T1000 (cell line): ENCODE measurements around the gene PDK2.

Experiments
- DNase-seq: peaks from one replicate; lab custom pipeline; 2025; ENCODE audit warnings: mixed read lengths; lab: John Stamatoyannopoulos, UW

Gene PDK2

DNA sequence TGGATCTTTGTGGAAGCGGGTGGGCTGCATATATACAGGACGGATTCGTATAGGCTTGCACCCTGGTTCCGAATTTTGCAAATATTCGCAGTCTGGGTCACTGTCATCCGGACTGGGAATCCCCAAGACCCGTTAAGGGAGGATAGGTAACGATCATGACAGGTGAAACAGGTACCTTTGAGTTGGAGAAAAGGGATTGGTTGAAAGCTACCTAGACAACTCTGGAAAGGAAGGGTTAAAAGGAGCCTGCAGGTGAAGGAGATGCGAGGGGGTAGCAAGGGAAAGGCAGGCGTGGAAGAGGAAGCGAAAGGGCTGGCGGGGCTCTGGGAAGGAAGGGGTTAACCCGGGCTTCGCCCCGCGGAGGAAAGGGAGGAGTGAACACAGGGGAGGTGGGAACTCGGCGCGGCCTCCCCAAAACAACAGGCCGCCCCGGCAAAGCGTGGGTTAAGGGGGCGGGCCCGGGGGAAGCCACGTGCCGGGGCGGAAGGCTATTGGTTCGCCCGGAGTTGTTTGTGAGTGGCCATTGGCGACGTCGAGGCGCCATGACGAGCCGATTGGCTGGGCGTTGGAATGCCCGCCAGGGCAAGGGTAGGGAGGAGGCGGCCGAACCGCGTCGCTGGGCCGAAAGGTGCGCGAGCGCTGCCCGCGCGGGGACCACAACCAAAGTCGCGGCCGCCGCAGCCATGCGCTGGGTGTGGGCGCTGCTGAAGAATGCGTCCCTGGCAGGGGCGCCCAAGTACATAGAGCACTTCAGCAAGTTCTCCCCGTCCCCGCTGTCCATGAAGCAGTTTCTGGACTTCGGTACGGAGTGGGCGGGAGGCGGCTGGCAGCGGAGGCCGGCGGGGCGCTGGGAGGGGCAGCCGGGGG lies at the start of gene PDK2:
Gene PDK2, plus strand, starts transcription at position 599 of the 867 bp plus-strand sequence. Its CDS starts 85 bp downstream, at position 684.
- DNase-seq, result peak; percentile 93

DNA sequence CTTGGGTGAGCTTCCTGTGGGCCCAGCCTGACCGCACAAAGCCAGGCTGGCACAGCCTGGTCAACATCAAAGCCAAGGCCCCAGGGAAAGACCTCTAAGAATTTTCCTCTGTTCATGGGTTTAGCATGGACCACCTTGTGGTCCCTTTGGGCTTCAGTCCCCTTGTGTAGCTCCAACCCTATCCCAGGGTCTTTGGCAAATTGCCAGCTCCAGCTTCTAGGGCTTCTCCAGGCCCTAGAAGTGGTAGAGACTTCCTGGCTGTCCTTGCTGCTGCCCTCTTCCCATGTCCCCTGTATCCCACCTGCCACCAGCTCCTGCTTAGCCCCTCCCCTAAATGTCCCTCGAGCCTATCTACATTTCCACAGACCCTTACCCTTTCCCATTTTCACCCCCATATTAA lies 49.0 kb upstream of the PDK2 start:
- DNase-seq, result no peak

DNA sequence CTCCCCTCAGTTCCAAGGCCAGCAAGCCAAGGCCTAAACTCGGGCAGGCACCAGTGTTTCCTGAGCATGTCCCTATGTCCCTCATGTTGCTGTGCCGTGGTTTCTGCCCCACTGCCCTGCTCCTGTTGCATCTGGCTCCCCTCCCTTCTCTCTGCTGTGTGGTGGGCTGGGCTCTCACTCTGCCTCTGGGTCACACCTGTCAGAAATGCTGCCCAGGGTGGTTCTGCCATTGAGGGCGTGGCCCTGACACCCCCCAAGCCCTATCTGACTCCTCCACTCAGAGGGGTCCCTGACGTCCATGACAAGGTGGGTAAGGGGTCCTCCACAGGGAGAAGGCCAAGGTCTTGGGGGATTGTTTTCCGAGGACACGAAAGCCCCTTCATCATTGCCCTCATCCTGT lies 48.5 kb upstream of the PDK2 start:
- DNase-seq, result no peak

DNA sequence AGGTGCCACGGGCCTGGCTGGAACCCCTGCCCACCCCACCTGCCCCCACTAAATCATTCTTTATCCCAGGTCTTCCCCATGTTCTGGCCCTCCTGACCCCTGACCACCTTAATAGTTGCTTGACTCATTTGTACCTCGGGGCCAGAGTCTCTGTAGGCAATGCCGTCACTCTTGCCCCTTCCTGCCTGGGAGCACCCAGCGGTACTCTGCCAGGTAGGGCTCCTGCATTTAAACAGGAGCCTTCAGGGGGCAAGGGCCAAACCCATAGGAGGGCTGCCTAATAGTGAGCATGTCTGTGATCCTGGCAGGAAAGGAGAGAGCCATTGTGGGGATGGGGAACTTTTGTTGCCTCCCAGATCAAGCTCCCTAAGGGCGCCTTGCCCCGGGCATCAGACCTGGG lies 48.1 kb upstream of the PDK2 start:
- DNase-seq, result no peak

DNA sequence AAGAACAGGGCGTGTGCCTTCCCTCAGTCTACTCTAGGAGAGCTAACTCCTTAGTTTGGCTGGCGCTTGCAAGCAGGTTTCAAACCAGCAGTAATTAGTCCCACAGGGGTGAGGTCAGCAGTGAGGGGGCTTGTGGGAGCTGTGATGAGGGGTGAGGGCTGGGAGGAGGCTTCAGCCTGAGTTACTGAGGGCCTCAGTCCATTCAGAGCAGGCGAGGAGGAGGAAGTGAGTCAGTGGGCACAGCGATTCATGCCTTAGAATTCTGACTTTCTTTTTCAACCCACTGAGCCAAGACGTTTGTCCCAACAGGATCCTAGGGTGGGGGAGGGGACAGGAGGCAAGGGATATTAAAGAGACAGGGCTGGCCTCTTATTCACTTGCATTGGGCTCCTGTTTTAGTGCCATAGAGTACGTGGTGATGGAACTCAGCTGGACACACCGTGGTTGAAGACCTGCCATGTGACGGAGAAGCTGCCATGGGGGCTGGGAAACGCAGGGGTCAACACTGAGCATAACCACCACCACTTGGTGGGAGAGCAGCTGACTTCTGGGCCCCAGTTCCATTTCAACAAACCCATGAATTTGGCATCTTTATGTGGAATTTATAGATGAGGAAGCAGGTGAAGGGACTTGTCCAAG lies 47.5 kb upstream of the PDK2 start:
- DNase-seq, result peak; percentile 74

DNA sequence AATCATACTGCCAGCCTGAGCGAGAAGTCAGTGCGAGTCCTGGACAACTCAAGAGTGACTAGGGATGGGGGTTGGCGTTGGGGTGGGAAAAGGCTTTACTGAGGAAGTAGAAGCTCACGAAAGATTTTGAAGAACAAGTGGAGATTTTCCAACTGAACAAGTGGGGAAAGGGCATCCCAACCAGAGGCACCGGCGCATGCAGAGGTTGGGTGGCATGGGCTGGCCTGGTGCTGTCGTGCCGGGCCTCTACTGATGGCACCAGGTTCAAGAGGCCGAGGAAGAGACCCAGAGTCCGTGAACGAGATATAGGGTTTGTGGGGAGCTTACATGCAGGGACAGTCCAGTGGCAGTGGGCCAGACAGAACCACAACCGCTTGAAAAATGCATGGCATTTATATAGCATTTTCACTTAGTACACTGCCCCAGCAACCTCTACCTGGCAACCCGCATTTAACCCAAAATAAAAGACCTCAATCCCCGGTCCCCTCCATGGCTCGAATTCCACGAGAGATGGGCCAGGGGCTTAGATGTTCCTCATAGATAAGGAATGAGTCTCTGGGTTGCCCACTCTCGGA lies 46.9 kb upstream of the PDK2 start:
- no peak for DNase-seq

DNA sequence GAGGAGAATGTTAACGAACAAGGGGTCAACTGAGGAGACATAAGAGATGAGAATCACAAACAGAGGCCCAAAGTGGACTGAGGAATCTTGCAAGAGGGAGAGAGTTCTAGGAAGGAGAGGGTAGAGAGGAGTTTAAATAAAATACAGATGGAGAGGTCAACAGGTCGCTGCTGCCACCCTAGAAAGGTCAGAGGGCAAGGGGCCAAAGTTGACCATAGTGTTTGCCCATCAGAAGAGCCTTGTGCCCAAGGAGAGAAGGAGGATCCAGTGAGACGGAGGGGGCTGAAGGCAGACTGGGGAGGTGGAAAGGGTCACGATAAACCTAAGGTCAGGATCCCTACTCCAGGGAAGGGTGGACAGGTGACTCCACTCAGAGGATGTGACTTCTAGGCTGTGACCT lies 46.2 kb upstream of the PDK2 start:
- no peak for DNase-seq

DNA sequence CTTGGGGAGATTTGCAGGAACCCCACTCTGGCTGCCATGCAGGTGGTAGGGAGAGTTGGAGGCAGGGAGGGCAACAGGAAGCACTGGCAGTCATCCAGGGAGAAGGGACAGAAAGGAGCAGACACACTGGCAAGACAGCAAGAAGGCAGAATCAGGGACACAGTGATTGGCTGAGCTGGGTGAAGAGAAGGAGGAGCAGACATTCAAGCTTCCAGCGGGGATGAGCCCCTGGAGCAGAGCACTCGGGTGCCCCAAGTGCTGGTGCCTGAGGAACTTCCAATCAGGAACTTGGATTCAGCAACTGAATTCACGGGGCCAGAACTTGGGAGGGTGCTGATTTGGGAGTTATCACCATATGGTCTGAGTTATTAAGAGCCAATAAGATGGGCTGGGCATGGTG lies 45.5 kb upstream of the PDK2 start:
- no peak for DNase-seq

DNA sequence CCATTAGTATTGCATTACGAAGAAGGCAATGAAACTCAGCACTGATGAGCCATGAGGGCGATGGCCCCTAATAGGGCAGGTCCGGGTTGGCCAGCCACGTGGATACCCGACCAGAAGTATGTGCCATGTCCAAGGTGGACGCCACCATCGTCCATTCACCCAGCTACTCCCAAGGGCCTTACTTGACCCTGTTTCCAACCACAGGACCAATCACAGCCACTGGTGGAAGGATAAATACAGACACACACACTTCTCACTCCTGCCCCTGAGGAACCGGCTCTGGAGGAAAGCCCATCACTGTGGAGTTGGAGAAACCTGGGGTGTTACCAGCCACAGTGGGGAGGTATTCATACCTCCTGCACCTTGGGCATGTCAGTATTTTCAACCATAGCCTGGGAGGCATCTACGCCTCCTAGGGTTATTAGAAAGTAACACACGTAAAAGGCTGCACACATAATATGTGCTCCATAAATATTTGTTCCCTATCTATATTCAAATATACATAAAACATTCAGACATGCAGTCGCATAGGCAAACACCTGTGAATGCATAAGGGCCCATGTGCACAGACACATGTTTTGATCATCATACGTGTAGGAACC lies 44.6 kb upstream of the PDK2 start:
- DNase-seq, result no peak

DNA sequence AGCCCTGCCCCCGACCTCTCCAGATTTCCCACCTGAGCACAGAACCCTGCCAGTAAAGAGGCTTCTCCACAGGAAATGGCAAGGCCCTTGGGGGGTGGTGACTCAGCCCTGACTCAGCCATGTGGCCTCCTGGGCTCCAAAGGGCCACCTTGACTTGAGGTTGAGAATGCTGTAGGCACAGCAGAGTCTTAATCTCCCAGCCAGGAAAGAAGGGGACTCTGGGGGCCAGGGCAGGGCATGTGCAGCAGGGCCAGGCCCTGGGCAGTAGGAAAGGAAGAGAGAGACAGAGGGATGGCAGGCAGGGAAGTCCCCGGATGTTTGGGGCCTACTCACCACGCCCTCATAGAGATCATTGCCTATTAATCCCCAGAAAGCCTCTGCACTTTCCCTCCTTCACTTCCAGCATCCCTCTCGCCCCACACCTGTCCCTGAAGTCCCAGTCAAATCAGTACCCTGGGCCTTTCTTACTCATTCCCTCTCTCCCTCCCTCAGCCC lies 44.0 kb upstream of the PDK2 start:
- DNase-seq, result peak; percentile 92

DNA sequence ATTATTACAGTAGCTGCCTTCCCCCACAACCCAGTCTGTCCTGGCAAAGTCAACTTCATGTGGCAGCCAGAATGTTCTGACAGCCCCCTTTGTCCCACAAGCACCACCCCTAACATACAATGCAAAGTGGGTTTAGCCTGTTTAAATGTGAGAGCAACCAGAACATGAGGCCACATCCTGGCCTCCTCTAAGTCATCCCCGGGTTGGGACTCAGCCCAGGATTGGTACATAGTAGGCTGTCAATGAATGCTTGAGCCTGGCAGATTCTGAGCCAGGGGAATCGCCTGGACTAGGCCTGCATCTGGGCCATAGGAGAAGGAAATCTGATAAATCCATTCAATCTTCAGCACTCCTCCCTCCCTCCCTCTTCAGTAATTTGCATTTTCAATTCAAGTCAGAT lies 43.5 kb upstream of the PDK2 start:
- DNase-seq, result no peak

DNA sequence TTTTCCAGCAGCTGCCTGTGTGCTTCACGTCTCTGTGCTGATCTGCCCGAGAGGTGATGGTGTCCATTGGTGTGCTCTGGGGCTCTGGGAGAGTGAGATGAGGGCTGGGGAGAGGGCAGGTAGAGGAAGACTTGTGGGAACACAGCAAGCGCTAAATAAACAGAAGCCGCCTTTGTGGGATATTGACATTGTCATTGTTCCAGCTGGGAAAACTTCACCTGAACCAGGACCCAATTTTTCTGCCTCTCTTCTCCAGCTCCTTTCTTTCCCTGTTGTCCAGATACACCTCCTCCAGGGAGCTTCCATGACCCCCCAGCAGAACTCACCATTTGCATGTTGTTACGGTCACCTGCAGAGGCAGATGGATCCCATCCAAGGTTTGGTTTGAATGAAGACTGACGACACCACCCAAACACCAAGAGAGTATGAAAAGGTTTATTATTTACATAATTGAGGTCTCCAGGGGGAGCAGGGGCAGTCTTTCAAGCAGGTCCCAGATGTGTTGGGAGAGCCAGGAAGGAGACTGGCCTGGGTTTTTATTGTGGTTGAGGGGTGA lies 42.8 kb upstream of the PDK2 start:
- no peak for DNase-seq

DNA sequence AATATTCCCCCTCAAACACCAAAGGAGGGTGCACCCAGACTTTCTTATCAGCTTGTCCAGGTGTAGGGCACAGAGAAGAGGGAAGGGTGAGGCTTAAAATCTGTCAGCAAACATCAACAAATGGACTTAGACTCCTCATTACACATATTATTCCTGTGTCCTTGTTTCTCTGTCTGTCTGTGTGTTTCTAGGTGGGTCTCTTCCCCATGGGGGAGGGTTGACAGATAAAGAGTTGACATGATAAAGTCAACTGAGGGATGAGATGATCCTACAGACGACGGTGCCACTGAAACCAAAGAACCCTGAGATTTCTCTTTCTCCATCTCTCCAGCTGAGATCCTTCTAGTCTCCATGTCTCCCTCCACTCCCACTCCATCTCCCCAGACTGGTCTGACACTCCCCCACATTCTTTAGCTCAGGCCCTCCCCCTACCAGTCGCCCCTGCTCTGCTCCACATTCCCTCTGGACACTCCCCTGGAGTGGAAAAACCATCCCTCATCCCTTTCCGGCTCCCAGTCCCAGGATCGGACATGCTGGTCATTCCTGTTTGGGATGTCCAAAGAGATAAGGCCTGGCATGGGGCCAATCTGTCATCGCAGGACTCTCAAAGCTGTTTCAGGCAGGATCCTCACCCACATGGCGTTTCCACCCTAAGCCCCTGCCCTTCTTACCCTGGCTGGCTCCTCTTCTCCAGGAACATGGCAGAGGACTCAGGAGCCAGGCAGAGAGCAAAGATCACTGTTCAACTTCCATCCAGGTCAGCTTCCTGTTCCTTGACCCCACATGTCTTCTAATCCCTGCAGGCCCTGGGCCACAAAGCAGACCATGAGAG lies 42.1 kb upstream of the PDK2 start:
- DNase-seq, result no peak

DNA sequence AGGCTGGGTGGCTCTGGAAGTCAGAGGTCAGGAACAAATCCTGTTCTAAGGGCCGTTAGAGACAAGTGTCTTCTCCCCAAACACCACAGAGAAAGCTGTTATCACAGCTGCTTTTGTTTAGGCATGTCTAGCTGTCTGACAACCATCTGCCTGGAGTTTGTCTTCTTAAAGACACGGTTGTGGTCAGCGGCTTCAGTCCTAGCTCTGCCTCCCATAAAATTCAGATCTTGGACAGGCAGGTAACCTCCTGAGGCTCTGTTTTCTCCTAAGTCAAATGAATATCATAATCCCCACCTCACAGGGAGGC lies 41.5 kb upstream of the PDK2 start:
- no peak for DNase-seq

DNA sequence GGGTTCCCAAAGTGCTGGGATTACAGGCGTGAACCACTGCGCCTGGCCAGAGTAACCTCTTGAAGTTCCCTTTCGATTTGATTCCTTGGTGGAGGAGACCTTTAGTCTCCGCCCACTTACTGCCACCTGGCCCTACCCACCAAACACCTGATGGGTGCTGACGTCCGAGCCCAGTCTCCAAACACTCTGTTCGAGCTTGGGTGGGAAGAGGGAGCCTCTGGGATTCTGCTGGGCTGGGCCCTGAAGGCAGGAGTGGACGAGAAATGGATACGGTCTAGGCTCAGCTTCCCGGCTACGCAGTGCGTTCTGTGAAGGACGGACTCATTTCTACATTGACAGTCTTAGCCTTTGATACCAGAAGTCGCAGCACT lies 40.1 kb upstream of the PDK2 start:
- no peak for DNase-seq

DNA sequence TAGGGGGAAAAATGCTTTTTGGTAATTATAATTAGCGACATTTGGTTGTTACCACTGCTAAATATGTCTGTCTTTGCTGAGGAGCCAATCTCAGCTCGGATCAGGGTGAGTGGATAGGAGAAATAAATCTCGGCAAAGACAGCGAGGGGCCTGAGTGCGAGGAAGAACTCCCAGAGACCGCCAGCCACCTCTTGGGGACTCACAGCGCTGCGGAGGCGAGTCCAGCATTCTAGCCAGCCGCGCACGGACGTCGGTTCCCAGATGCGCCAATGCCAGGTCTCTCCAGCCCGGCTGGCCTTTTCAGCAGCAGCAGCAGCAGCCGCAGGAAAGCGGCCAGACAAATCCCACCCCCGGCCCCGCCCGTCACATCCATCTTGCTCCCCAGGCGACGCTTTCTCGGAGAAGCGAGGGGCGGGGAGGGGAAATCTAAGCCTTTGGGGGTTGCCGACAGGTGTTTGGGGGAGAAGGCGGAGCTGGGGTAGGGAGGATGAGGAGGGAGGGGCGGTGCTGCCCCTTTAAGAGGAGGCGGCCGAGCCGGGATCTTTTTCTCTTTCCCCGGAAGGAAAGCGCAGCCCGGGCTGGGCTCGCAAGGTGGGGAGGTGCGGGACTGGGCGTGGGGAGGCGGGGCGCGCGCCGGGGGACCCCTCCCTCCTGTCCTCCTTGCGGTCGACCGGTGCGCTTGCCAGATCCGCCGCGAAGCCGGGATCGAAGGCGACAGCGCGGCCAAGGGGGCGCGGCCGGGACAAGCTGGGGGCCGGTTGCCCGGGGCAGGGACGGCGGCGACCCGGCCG lies 39.5 kb upstream of the PDK2 start, which contains the start of gene ITGA3:
Gene ITGA3, plus strand, starts transcription at position 685 of the 791 bp plus-strand sequence. CDS start 330 bp downstream, outside the sequence.
- peak; percentile 91 for DNase-seq

DNA sequence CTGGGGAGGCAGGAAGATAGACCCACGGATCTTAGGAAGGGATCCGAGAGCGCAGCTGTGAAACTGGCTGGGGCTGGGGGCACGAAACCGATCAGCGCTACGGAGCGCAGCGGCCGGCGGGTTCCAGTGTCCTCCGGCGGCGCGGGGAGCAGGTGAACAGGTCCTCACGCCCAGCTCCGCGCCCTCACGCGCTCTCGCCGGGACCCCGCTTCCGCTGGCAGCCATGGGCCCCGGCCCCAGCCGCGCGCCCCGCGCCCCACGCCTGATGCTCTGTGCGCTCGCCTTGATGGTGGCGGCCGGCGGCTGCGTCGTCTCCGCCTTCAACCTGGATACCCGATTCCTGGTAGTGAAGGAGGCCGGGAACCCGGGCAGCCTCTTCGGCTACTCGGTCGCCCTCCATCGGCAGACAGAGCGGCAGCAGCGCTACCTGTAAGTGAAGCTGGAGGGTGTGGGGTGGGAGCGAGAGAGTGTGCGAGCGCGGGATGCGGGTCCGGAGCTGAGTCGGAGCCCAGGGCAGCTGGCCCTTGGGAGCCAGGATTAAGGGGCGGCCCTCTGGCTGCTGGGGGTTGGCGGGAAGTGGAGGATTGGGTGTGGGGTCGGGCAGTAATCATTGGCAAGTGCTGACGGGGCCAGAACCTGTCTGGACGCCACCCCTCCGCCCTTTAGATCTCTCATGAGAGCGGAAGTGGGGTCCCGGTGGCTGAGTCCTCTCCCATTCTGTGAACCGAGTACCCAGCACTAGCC lies 38.8 kb upstream of the PDK2 start:
- peak; percentile 28 for DNase-seq

DNA sequence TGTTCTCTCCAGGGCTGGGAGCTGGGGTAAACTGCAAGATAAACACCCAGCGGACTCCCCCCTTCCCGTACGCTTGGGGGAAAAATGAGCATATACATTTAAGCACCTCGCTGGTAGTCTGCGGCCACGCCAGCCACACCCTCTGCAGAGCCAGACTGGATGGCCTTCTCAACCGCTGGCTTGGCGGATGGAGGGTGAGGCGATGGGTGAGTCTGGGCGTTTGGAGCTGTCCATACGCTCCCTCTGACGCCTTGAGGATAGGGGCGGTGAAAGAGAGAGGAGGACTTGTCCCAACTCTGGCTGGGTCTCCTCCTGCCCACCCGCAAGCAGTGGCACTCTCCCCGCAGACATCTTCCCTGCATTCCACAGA lies 38.2 kb upstream of the PDK2 start:
- DNase-seq, result no peak

DNA sequence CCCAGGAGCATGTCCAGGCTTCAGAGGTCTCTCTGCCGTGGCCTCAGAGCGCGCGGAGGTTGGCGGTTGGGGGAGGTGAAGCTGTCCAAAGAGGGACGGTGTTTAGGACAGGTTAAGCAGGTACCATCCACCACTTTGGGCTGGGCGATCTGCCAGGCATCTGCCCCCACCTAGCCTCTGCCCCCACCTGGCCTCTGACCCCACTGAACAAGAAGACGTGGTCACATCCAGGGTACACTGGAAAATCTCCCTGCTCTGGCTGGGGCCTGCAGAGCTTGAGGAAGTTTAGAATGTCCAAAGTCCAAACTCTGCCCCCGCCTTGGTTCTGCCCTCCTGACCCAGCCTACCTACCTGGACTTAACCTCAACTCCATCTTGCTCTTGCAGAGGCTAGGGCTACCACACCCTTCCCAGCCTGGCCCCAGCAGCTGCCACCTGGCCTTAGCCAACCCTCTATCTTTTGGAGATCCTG lies 37.6 kb upstream of the PDK2 start:
- no peak for DNase-seq
